ENCODE results near the gene ZMYND19. TPM values are rescaled to one million over a fixed set of nuclear protein-coding genes. Genes with fewer than 3 reads are reported as not detected.
A peak's percentile ranks its signal among the peaks of the same experiment; 100 is the strongest.
"Not testable (repeated sequence)": the region's sequence is repeated elsewhere in the genome, so short reads cannot be mapped to it uniquely, and the experiment has no call there.

ZMYND19 gene
- polyA plus RNA-seq, 1 donor = 20.1 TPM

GRCh38 chr9:137578518-137579258 is 11.6 kb downstream of the ZMYND19 start, which contains the start of gene DPH7:
Gene DPH7, minus strand, starts transcription at chr9:137578925. Its CDS starts 148 bp downstream, at chr9:137578777.
- Histone ChIP-seq H3K36me3 (ENCODE audit: control insufficient read depth, insufficient read depth, low read length) (peaks cover 51% of the 10 kb centered on the region), H3K4me1 (ENCODE audit: control insufficient read depth, insufficient read depth, low read length) (peaks cover 16% of the 10 kb centered on the region), H3K9me3 (ENCODE audit: control insufficient read depth, low read depth, low read length) (no peaks in the 10 kb centered on the region), H3K27ac (ENCODE audit: low read length) (peak within 1 kb of the TSS; percentile 51), H3K4me3 (ENCODE audit: low read length) (peak within 1 kb of the TSS; percentile 64), H3K27me3 (ENCODE audit: control insufficient read depth, insufficient read depth, low read length) (no peaks in the 10 kb centered on the region)
- peak; percentile 93 to 94 for DNase-seq
- no CpG with 5 or more reads among the region's 82 CpGs for WGBS (ENCODE audit: insufficient coverage, low lambda C conversion rate)

GRCh38 chr9:137575716-137576411 is 14.4 kb downstream of the ZMYND19 start:
- peaks cover 16% of the 10 kb centered on the region for H3K4me1 ChIP-seq (ENCODE audit: control insufficient read depth, insufficient read depth, low read length)
- DNase-seq = no peak
- 100% methylated on average over 1 of the region's 12 CpGs for WGBS (ENCODE audit: insufficient coverage, low lambda C conversion rate)
- no peak overlapping the region for H3K4me3 ChIP-seq (ENCODE audit: low read length)
- H3K27me3 ChIP-seq (ENCODE audit: control insufficient read depth, insufficient read depth, low read length) = no peaks in the 10 kb centered on the region
- H3K9me3 ChIP-seq (ENCODE audit: control insufficient read depth, low read depth, low read length) = no peaks in the 10 kb centered on the region
- peaks cover 38% of the 10 kb centered on the region for H3K36me3 ChIP-seq (ENCODE audit: control insufficient read depth, insufficient read depth, low read length)
- H3K27ac ChIP-seq (ENCODE audit: low read length) = no peak overlapping the region

GRCh38 chr9:137575364-137575715 is 15.0 kb downstream of the ZMYND19 start:
- DNase-seq = no peak
- H3K4me3 ChIP-seq (ENCODE audit: low read length) = no peak overlapping the region
- no peaks in the 10 kb centered on the region for H3K27me3 ChIP-seq (ENCODE audit: control insufficient read depth, insufficient read depth, low read length)
- no peak overlapping the region for H3K27ac ChIP-seq (ENCODE audit: low read length)
- no CpG with 5 or more reads among the region's 9 CpGs for WGBS (ENCODE audit: insufficient coverage, low lambda C conversion rate)
- no peaks in the 10 kb centered on the region for H3K9me3 ChIP-seq (ENCODE audit: control insufficient read depth, low read depth, low read length)
- peaks cover 42% of the 10 kb centered on the region for H3K36me3 ChIP-seq (ENCODE audit: control insufficient read depth, insufficient read depth, low read length)
- H3K4me1 ChIP-seq (ENCODE audit: control insufficient read depth, insufficient read depth, low read length) = peaks cover 16% of the 10 kb centered on the region

- no CpG with 5 or more reads among the region's 10 CpGs for WGBS (ENCODE audit: insufficient coverage, low lambda C conversion rate)
- H3K27me3 ChIP-seq (ENCODE audit: control insufficient read depth, insufficient read depth, low read length) = no peaks in the 10 kb centered on the region
- H3K4me1 ChIP-seq (ENCODE audit: control insufficient read depth, insufficient read depth, low read length) = peaks cover 13% of the 10 kb centered on the region
- DNase-seq = no peak
- H3K27ac ChIP-seq (ENCODE audit: low read length) = no peak overlapping the region
- H3K9me3 ChIP-seq (ENCODE audit: control insufficient read depth, low read depth, low read length) = no peaks in the 10 kb centered on the region
- no peak overlapping the region for H3K4me3 ChIP-seq (ENCODE audit: low read length)
- peaks cover 45% of the 10 kb centered on the region for H3K36me3 ChIP-seq (ENCODE audit: control insufficient read depth, insufficient read depth, low read length)
Measured at GRCh38 chr9:137574192-137574591, 16.1 kb downstream of the ZMYND19 start.

- H3K4me1 ChIP-seq (ENCODE audit: control insufficient read depth, insufficient read depth, low read length) = no peaks in the 10 kb centered on the region
- no CpG with 5 or more reads among the region's 3 CpGs for WGBS (ENCODE audit: insufficient coverage, low lambda C conversion rate)
- H3K27ac ChIP-seq (ENCODE audit: low read length) = no peak overlapping the region
- H3K9me3 ChIP-seq (ENCODE audit: control insufficient read depth, low read depth, low read length) = no peaks in the 10 kb centered on the region
- DNase-seq = no peak
- no peaks in the 10 kb centered on the region for H3K27me3 ChIP-seq (ENCODE audit: control insufficient read depth, insufficient read depth, low read length)
- H3K36me3 ChIP-seq (ENCODE audit: control insufficient read depth, insufficient read depth, low read length) = peaks cover 35% of the 10 kb centered on the region
- H3K4me3 ChIP-seq (ENCODE audit: low read length) = no peak overlapping the region
Measured at GRCh38 chr9:137570566-137570965, 19.7 kb downstream of the ZMYND19 start.

- WGBS (ENCODE audit: insufficient coverage, low lambda C conversion rate) = 93% methylated on average over 3 of the region's 5 CpGs
- peaks cover 30% of the 10 kb centered on the region for H3K36me3 ChIP-seq (ENCODE audit: control insufficient read depth, insufficient read depth, low read length)
Measured at GRCh38 chr9:137569609-137570203, 20.6 kb downstream of the ZMYND19 start.

GRCh38 chr9:137568445-137568844 is 21.9 kb downstream of the ZMYND19 start:
- not testable (repeated sequence) for H3K27me3 ChIP-seq (ENCODE audit: control insufficient read depth, insufficient read depth, low read length); DNase-seq; H3K27ac ChIP-seq (ENCODE audit: low read length); H3K4me3 ChIP-seq (ENCODE audit: low read length); H3K4me1 ChIP-seq (ENCODE audit: control insufficient read depth, insufficient read depth, low read length); H3K9me3 ChIP-seq (ENCODE audit: control insufficient read depth, low read depth, low read length)
- peaks cover 34% of the 10 kb centered on the region for H3K36me3 ChIP-seq (ENCODE audit: control insufficient read depth, insufficient read depth, low read length)
- no CpG with 5 or more reads among the region's 5 CpGs for WGBS (ENCODE audit: insufficient coverage, low lambda C conversion rate)

More at GRCh38 chr9:137569609-137570203, 20.6 kb downstream of the ZMYND19 start:
- DNase-seq = no peak
- H3K27me3 ChIP-seq (ENCODE audit: control insufficient read depth, insufficient read depth, low read length) = no peaks in the 10 kb centered on the region
- H3K9me3 ChIP-seq (ENCODE audit: control insufficient read depth, low read depth, low read length) = no peaks in the 10 kb centered on the region
- no peaks in the 10 kb centered on the region for H3K4me1 ChIP-seq (ENCODE audit: control insufficient read depth, insufficient read depth, low read length)
- H3K27ac ChIP-seq (ENCODE audit: low read length) = no peak overlapping the region
- H3K4me3 ChIP-seq (ENCODE audit: low read length) = no peak overlapping the region

GRCh38 chr9:137564817-137565411 is 25.4 kb downstream of the ZMYND19 start:
- no peaks in the 10 kb centered on the region for H3K27me3 ChIP-seq (ENCODE audit: control insufficient read depth, insufficient read depth, low read length)
- WGBS (ENCODE audit: insufficient coverage, low lambda C conversion rate) = no CpG with 5 or more reads among the region's 18 CpGs
- H3K36me3 ChIP-seq (ENCODE audit: control insufficient read depth, insufficient read depth, low read length) = peaks cover 29% of the 10 kb centered on the region

GRCh38 chr9:137564134-137564533 is 26.2 kb downstream of the ZMYND19 start:
- Histone ChIP-seq H3K4me1 (ENCODE audit: control insufficient read depth, insufficient read depth, low read length) (no peaks in the 10 kb centered on the region), H3K4me3 (ENCODE audit: low read length) (no peak overlapping the region), H3K36me3 (ENCODE audit: control insufficient read depth, insufficient read depth, low read length) (peaks cover 32% of the 10 kb centered on the region), H3K9me3 (ENCODE audit: control insufficient read depth, low read depth, low read length) (no peaks in the 10 kb centered on the region), H3K27me3 (ENCODE audit: control insufficient read depth, insufficient read depth, low read length) (no peaks in the 10 kb centered on the region), H3K27ac (ENCODE audit: low read length) (no peak overlapping the region)
- no peak for DNase-seq
- no CpG with 5 or more reads among the region's 10 CpGs for WGBS (ENCODE audit: insufficient coverage, low lambda C conversion rate)

More at GRCh38 chr9:137564817-137565411, 25.4 kb downstream of the ZMYND19 start:
- H3K4me1 ChIP-seq (ENCODE audit: control insufficient read depth, insufficient read depth, low read length) = no peaks in the 10 kb centered on the region
- H3K27ac ChIP-seq (ENCODE audit: low read length) = no peak overlapping the region
- no peak for DNase-seq
- H3K9me3 ChIP-seq (ENCODE audit: control insufficient read depth, low read depth, low read length) = no peaks in the 10 kb centered on the region
- no peak overlapping the region for H3K4me3 ChIP-seq (ENCODE audit: low read length)

GRCh38 chr9:137558127-137558526 is 32.2 kb downstream of the ZMYND19 start:
- H3K27me3 ChIP-seq (ENCODE audit: control insufficient read depth, insufficient read depth, low read length) = no peaks in the 10 kb centered on the region
- H3K9me3 ChIP-seq (ENCODE audit: control insufficient read depth, low read depth, low read length) = no peaks in the 10 kb centered on the region
- H3K27ac ChIP-seq (ENCODE audit: low read length) = no peak overlapping the region
- WGBS (ENCODE audit: insufficient coverage, low lambda C conversion rate) = no CpG with 5 or more reads among the region's 4 CpGs
- no peak overlapping the region for H3K4me3 ChIP-seq (ENCODE audit: low read length)
- peaks cover 43% of the 10 kb centered on the region for H3K36me3 ChIP-seq (ENCODE audit: control insufficient read depth, insufficient read depth, low read length)
- peaks cover 4% of the 10 kb centered on the region for H3K4me1 ChIP-seq (ENCODE audit: control insufficient read depth, insufficient read depth, low read length)
- DNase-seq = no peak

Measured in large intestine (tissue), 3 donors.